GM23248 (cell line): ENCODE results near the gene LEF1.

Experiments used
- EZH2 ChIP-seq: fragments of 200-600 bp; sonication (generic); IDR thresholded peaks from 2 replicates; pipeline ENCODE4 v1.6.1; 2018; ENCODE audit warnings: antibody characterized with exemption, mild to moderate bottlenecking; ENCODE audit not compliant: insufficient read depth, poor library complexity, severe bottlenecking
- EZH2phosphoT487 ChIP-seq: fragments of 200-600 bp; sonication (generic); IDR thresholded peaks from 2 replicates; pipeline ENCODE4 v1.6.1; 2018; ENCODE audit warnings: antibody characterized with exemption, moderate library complexity, mild to moderate bottlenecking, low read depth; ENCODE audit not compliant: insufficient read depth

GRCh38 chr4:108018040-108018883, 150.5 kb downstream of the LEF1 start:
- TF ChIP-seq EZH2 (no peak), EZH2phosphoT487 (no peak)
